Upper lobe of left lung (tissue), 6 donors: ENCODE data around the gene TEF. TPM values are rescaled to one million over a fixed set of nuclear protein-coding genes. Genes with fewer than 3 reads are reported as not detected.

Experiments
- ATAC-seq, 2 donors: fragments of 200-7000 bp; cut with Tn5 transposase; one replicate each; pipeline ENCODE4 v1.9.1; 2022; ENCODE audit warnings: mild to moderate bottlenecking in 2 of 2, moderate library complexity in 2 of 2; ENCODE audit not compliant: low FRiP score in 2 of 2
- DNase-seq, 2 donors: peaks; one replicate each; pipeline ENCODE4 v3.0.0-alpha.2; 2019 to 2020
- H3K27ac ChIP-seq, 4 donors: fragments of 200-600 bp; sonication (generic); one replicate each; pipeline ENCODE4 v1.5.1; 2016 to 2019
- H3K27me3 ChIP-seq, 4 donors: fragments of 200-600 bp; sonication (generic); one replicate each; pipeline ENCODE4 v1.5.1; 2017 to 2019
- H3K36me3 ChIP-seq, 4 donors: fragments of 200-600 bp; sonication (generic); one replicate each; pipeline ENCODE4 v1.5.1; 2016 to 2019
- H3K4me1 ChIP-seq, 4 donors: fragments of 200-600 bp; sonication (generic); one replicate each; pipeline ENCODE4 v1.5.1; 2018 to 2019
- H3K4me3 ChIP-seq, 4 donors: fragments of 200-600 bp; sonication (generic); one replicate each; pipeline ENCODE4 v1.5.1; 2017 to 2019; ENCODE audit warnings: mild to moderate bottlenecking in 2 of 4, moderate library complexity in 1 of 4
- H3K9me3 ChIP-seq, 4 donors: fragments of 200-600 bp; sonication (generic); one replicate each; pipeline ENCODE4 v1.5.1; 2018 to 2019
- CTCF ChIP-seq, 6 experiments: fragments of 450-650 bp in 4 of 6; fragments of 200-600 bp in 2 of 6; sonication (generic) in 2 of 6; IDR thresholded peaks; one replicate each; pipeline ENCODE4 v1.5.1; 2016 to 2019; ENCODE audit warnings: antibody characterized with exemption in 6 of 6
- EP300 ChIP-seq, 4 donors: sonication (generic); formaldehyde crosslinking; IDR thresholded peaks; one replicate each; pipeline ENCODE4 v1.5.1; 2017; ENCODE audit warnings: antibody characterized with exemption in 4 of 4, control low read depth in 2 of 4
- POLR2A ChIP-seq, 4 donors: fragments of 450-650 bp; IDR thresholded peaks; one replicate each; pipeline ENCODE4 v1.5.1; 2016 to 2017; ENCODE audit warnings: antibody characterized with exemption in 4 of 4, mild to moderate bottlenecking in 2 of 4
- POLR2AphosphoS5 ChIP-seq, 2 donors: sonication (generic); formaldehyde crosslinking; IDR thresholded peaks; one replicate each; pipeline ENCODE4 v1.5.1; 2017; ENCODE audit warnings: antibody characterized with exemption in 2 of 2
- WGBS, 2 donors: methylation state at CpG; one replicate each; pipeline ENCODE4 v1.1.5; 2017 to 2018; 5-methylcytosine and 5-hydroxymethylcytosine counted together
- total RNA-seq, 6 donors: library from RNA; depleted of rRNA in 4 of 6; stranded (reverse); fragments of >200 nt in 4 of 6; gene quantifications; one replicate each; pipeline versions ENCODE4 v1.1.0 to v1.2.1, GENCODE V29; 2016 to 2021
- donor health status: DM: no; HTN: no; CAD: no; lungs with moderate emphysema.
- donor health status: DM: no; HTN: yes; CAD: no; lungs with severe emphysema.

TEF gene
- total RNA-seq, 6 donors from 2014 or later, result 12.6 to 41.8 (median 19.4) TPM

- WGBS, 2 donors, result 89 to 94% methylated on average over 5 to 8 of the region's 8 CpGs
- no peaks in the 10 kb centered on the region for H3K27me3 ChIP-seq
- H3K36me3 ChIP-seq, result peaks cover 24 to 92% (median 77%) of the 10 kb centered on the region in 4 donors
- H3K9me3 ChIP-seq, result no peaks in the 10 kb centered on the region
- no peak overlapping the region for H3K4me3 ChIP-seq
- DNase-seq (no peak), ATAC-seq (no peak)
- no peak overlapping the region for H3K27ac ChIP-seq
- H3K4me1 ChIP-seq, result no peaks in the 10 kb centered on the region
- TF ChIP-seq EP300 (IDR thresholded peaks at IDR 0.05) (no peak), CTCF (IDR thresholded peaks at IDR 0.05) (no peak), POLR2A (IDR thresholded peaks at IDR 0.05) (no peak), POLR2AphosphoS5 (IDR thresholded peaks at IDR 0.05) (no peak)
These were observed 40.7 kb upstream of the TEF start for GRCh38 chr22:41341012-41341411.

GRCh38 chr22:41341990-41342389 lies 39.8 kb upstream of the TEF start:
- TF ChIP-seq EP300 (IDR thresholded peaks at IDR 0.05) (no peak), POLR2AphosphoS5 (IDR thresholded peaks at IDR 0.05) (no peak), CTCF (IDR thresholded peaks at IDR 0.05) (no peak), POLR2A (IDR thresholded peaks at IDR 0.05) (no peak)
- H3K36me3 ChIP-seq, result peaks cover 32 to 96% (median 83%) of the 10 kb centered on the region in 4 donors
- no peak for DNase-seq
- no peak overlapping the region for H3K27ac ChIP-seq
- H3K9me3 ChIP-seq, result no peaks in the 10 kb centered on the region
- ATAC-seq, result no peak
- H3K27me3 ChIP-seq, result no peaks in the 10 kb centered on the region
- H3K4me3 ChIP-seq, result no peak overlapping the region
- H3K4me1 ChIP-seq, result no peaks in the 10 kb centered on the region
- 88 to 90% methylated on average over 3 of the region's 3 CpGs for WGBS, 2 donors

GRCh38 chr22:41343300-41343699 lies 38.4 kb upstream of the TEF start:
- no peak overlapping the region for H3K4me3 ChIP-seq
- no peak for ATAC-seq
- peak in 1 of 2 donors; percentile 76 for DNase-seq
- H3K4me1 ChIP-seq, result no peaks in the 10 kb centered on the region
- H3K9me3 ChIP-seq, result no peaks in the 10 kb centered on the region
- H3K36me3 ChIP-seq, result peaks cover 41 to 99% (median 90%) of the 10 kb centered on the region in 4 donors
- TF ChIP-seq POLR2AphosphoS5 (IDR thresholded peaks at IDR 0.05) (no peak), CTCF (IDR thresholded peaks at IDR 0.05) (no peak), POLR2A (IDR thresholded peaks at IDR 0.05) (no peak), EP300 (IDR thresholded peaks at IDR 0.05) (no peak)
- WGBS, 2 donors, result 96 to 97% methylated on average over 11 to 13 of the region's 18 CpGs
- no peaks in the 10 kb centered on the region for H3K27me3 ChIP-seq
- H3K27ac ChIP-seq, result no peak overlapping the region

- ATAC-seq (no peak), DNase-seq (no peak)
- Histone ChIP-seq H3K4me1 (no peaks in the 10 kb centered on the region), H3K9me3 (no peaks in the 10 kb centered on the region), H3K4me3 (no peak overlapping the region), H3K27ac (no peak overlapping the region), H3K27me3 (no peaks in the 10 kb centered on the region), H3K36me3 (peaks cover 41 to 99% (median 91%) of the 10 kb centered on the region in 4 donors)
- WGBS, 2 donors, result 94 to 100% methylated on average over 4 to 8 of the region's 9 CpGs
- no peak for TF ChIP-seq POLR2AphosphoS5 (IDR thresholded peaks at IDR 0.05)
- TF ChIP-seq POLR2A (IDR thresholded peaks at IDR 0.05), result no peak
- TF ChIP-seq EP300 (IDR thresholded peaks at IDR 0.05), result no peak
- TF ChIP-seq CTCF (IDR thresholded peaks at IDR 0.05), result no peak
These were observed 38.0 kb upstream of the TEF start for GRCh38 chr22:41343717-41344116.

- Histone ChIP-seq H3K27ac (no peak overlapping the region), H3K4me1 (no peaks in the 10 kb centered on the region), H3K36me3 (peaks cover 41 to 99% (median 91%) of the 10 kb centered on the region in 4 donors), H3K4me3 (no peak overlapping the region), H3K9me3 (no peaks in the 10 kb centered on the region), H3K27me3 (no peaks in the 10 kb centered on the region)
- WGBS, 2 donors, result 92% methylated on average over 10 to 11 of the region's 11 CpGs
- ATAC-seq, result no peak
- TF ChIP-seq POLR2AphosphoS5 (IDR thresholded peaks at IDR 0.05) (no peak), EP300 (IDR thresholded peaks at IDR 0.05) (no peak), POLR2A (IDR thresholded peaks at IDR 0.05) (no peak), CTCF (IDR thresholded peaks at IDR 0.05) (no peak)
- DNase-seq, result peak in 1 of 2 donors; percentile 32
These were observed 37.5 kb upstream of the TEF start for GRCh38 chr22:41344189-41344788.
